Lower leg skin (tissue), 4 donors: ENCODE data around the gene YOD1. TPM values are rescaled to one million over a fixed set of nuclear protein-coding genes. Genes with fewer than 3 reads are reported as not detected.
A peak's percentile ranks its signal among the peaks of the same experiment; 100 is the strongest.

Source experiments
- DNase-seq, 2 donors: peaks; one replicate each; pipeline ENCODE4 v3.0.0-alpha.2; 2019; ENCODE audit warnings: low spot score in 2 of 2
- H3K4me3 ChIP-seq: fragments of 200-600 bp; sonication (generic); 2 replicates; pipeline ENCODE4 v1.5.1; 2017; ENCODE audit warnings: mild to moderate bottlenecking, low read depth; ENCODE audit not compliant: poor library complexity, severe bottlenecking
- POLR2A ChIP-seq, 2 donors: fragments of 450-650 bp; IDR thresholded peaks; one replicate each; pipeline ENCODE4 v1.6.1; 2016 to 2017; ENCODE audit warnings: antibody characterized with exemption in 2 of 2, mild to moderate bottlenecking in 1 of 2, moderate library complexity in 1 of 2
- WGBS, 2 donors: methylation state at CpG; one replicate each; pipeline ENCODE4 v1.1.5; 2018; 5-methylcytosine and 5-hydroxymethylcytosine counted together
- intact Hi-C: fragments of 100-400 bp; cut with DNase I; formaldehyde crosslinking; loops from one replicate; pipeline ENCODE4 v1.15.0; 2023; ENCODE audit warnings: low total_unique reads
- total RNA-seq, 4 donors: library from RNA; depleted of rRNA; stranded (reverse); fragments of >200 nt; gene quantifications; one replicate each; pipeline ENCODE4 v1.1.0, GENCODE V29; 2016
- TF ChIP-seq, protein P1 (sequence below), 3 donors: fragments of 450-650 bp; IDR thresholded peaks; one replicate each; pipeline ENCODE4 v1.5.1; 2016; ENCODE audit warnings: antibody characterized with exemption in 3 of 3, mild to moderate bottlenecking in 3 of 3, moderate library complexity in 2 of 3

The YOD1 gene
- total RNA-seq, 4 donors from 2014 or later = 47.5 to 91.8 (median 65.5) TPM

GRCh38 chr1:207081806-207082205, 30.8 kb upstream of the YOD1 start:
- no peak for DNase-seq
- no peak overlapping the region for H3K4me3 ChIP-seq
- WGBS, 2 donors = 85 to 86% methylated on average over 2 of the region's 2 CpGs
- TF ChIP-seq POLR2A (IDR thresholded peaks at IDR 0.05) = no peak
- TF ChIP-seq, protein P1, sequence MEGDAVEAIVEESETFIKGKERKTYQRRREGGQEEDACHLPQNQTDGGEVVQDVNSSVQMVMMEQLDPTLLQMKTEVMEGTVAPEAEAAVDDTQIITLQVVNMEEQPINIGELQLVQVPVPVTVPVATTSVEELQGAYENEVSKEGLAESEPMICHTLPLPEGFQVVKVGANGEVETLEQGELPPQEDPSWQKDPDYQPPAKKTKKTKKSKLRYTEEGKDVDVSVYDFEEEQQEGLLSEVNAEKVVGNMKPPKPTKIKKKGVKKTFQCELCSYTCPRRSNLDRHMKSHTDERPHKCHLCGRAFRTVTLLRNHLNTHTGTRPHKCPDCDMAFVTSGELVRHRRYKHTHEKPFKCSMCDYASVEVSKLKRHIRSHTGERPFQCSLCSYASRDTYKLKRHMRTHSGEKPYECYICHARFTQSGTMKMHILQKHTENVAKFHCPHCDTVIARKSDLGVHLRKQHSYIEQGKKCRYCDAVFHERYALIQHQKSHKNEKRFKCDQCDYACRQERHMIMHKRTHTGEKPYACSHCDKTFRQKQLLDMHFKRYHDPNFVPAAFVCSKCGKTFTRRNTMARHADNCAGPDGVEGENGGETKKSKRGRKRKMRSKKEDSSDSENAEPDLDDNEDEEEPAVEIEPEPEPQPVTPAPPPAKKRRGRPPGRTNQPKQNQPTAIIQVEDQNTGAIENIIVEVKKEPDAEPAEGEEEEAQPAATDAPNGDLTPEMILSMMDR (IDR thresholded peaks at IDR 0.05) = no peak
- intact Hi-C loops = loop anchor here (10.0 kb wide), 1 partner anchor 323 kb away; no protein-coding TSS in a partner anchor

DNA sequence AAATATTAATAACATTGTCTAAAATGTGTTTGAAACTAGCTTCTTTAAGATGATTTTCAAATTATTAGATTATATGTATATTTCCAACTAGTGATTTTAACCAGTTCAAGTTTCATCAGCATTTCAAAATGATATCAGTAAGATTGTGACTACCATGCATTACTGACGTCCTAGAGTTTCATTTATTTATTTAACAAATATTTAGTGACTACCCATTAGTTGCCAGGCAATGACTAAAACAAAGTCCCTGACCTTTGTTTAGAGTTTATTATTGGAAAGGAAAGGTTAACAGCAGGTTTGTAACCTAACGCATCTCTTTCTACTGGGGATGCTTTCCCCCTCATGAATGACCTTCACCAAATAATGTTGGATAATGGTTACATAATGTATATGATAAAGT, 30.1 kb upstream of the YOD1 start:
- TF ChIP-seq, protein P1 (IDR thresholded peaks at IDR 0.05) = no peak
- no peak for TF ChIP-seq POLR2A (IDR thresholded peaks at IDR 0.05)
- DNase-seq = no peak
- H3K4me3 ChIP-seq = no peak overlapping the region
- WGBS, 2 donors = 70 to 75% methylated on average over 2 of the region's 2 CpGs
- intact Hi-C loops = loop anchor here (10.0 kb wide), 1 partner anchor 324 kb away; no protein-coding TSS in a partner anchor

DNA sequence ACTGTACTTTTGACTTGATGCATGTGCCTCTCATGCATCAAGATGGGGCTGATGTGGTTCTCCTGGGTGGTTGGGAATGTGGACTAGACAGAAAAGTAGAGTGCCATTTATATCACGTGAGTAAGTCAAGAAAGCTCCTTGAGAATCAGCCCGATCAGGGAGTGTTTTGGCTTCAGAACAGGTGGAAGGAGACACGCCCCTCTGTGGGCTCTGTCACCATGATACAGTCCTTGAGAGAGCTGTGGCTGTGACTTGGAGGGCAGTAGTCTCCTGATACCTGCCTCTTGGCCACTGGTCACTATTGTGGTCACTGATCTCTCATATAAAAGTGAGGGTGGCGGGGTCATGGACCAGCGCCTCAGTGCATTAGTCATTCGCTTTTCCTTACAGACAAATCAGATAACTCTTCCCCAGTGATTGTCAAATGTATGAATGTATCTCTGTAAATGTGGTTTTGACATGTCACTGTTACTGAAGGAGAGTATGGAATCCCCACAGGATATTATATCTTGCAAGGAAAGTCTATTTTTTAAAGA, 28.8 kb upstream of the YOD1 start:
- WGBS, 2 donors = 67 to 71% methylated on average over 6 of the region's 6 CpGs
- intact Hi-C loops = loop anchor here (10.0 kb wide), 1 partner anchor 325 kb away; no protein-coding TSS in a partner anchor
- DNase-seq = no peak
- no peak overlapping the region for H3K4me3 ChIP-seq
- TF ChIP-seq, protein P1 (IDR thresholded peaks at IDR 0.05) = no peak
- no peak for TF ChIP-seq POLR2A (IDR thresholded peaks at IDR 0.05)

- intact Hi-C loops = no loop called here
- no peak overlapping the region for H3K4me3 ChIP-seq
- 86 to 87% methylated on average over 11 of the region's 11 CpGs for WGBS, 2 donors
- TF ChIP-seq POLR2A (IDR thresholded peaks at IDR 0.05) = no peak
- TF ChIP-seq, protein P1 (IDR thresholded peaks at IDR 0.05) = no peak
- no peak for DNase-seq
Measured at GRCh38 chr1:207078578-207079132, 27.6 kb upstream of the YOD1 start.

DNA sequence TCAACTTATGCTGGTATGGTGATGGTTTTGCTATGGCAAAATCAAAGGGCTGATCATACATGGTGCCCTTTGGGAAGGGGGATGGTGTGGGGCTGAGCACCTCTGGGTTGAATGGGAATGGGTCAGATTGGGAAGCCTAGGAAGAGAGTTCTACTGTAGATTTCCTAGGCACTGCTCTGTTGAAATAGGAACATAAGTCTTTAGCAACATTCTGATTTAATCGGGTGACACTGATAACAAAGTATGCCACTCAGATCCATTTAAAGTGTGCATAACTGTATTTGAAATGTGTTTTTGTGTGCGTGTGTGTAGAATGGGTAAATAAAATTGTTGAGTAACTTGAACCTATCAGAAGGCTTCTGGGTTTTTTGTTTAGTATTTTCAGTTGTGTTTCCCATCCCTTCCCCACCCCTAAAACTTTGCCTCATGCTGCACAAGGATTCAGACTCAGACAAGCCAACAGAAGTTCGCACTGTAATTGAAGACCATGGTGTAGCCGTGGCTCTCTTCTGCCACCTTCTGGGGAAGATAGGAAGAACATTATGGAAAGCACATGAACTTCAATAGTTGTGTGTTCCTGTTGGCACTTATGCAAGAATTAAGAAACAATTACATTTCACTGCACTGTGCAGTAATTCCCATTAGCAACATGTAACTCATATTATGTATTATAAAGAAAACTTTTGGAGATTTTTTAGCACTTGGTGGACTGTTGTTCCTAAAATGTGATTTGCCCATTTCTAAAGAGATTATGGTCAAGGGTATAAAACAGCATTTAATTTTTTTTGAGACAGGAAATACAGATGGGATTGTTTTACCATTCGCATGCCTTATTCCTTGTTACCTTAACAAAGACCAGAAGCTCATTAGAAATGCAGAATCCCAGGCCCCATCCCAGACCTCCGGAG, 26.7 kb upstream of the YOD1 start:
- peak in 1 of 2 donors; percentile 83 for DNase-seq
- no peak overlapping the region for H3K4me3 ChIP-seq
- TF ChIP-seq, protein P1 (IDR thresholded peaks at IDR 0.05) = peak in 1 of 3 donors; percentile 57
- no peak for TF ChIP-seq POLR2A (IDR thresholded peaks at IDR 0.05)
- WGBS, 2 donors = 41 to 45% methylated on average over 6 of the region's 6 CpGs
- intact Hi-C loops = no loop called here
